Adrenal gland (tissue), 5 donors: ENCODE data around the gene IQSEC3.

Experiments
- POLR2A ChIP-seq, 2 donors: fragments of 450-650 bp; IDR thresholded peaks; one replicate each; pipeline ENCODE4 v1.6.1; 2017; ENCODE audit warnings: antibody characterized with exemption in 2 of 2, mild to moderate bottlenecking in 2 of 2, moderate library complexity in 1 of 2
- TF ChIP-seq, protein P1 (sequence below), 6 experiments: fragments of 450-650 bp in 4 of 6; fragments of 200-600 bp in 2 of 6; sonication (generic) in 1 of 6; IDR thresholded peaks; 1 replicate in 5 of 6; 2 replicates in 1 of 6; pipeline versions ENCODE4 v1.5.1 to v1.8.0; 2016 to 2021; ENCODE audit warnings: antibody characterized with exemption in 6 of 6, mild to moderate bottlenecking in 2 of 6, moderate library complexity in 1 of 6
- donor health status: DM: no; HTN: no; CAD: no.

DNA sequence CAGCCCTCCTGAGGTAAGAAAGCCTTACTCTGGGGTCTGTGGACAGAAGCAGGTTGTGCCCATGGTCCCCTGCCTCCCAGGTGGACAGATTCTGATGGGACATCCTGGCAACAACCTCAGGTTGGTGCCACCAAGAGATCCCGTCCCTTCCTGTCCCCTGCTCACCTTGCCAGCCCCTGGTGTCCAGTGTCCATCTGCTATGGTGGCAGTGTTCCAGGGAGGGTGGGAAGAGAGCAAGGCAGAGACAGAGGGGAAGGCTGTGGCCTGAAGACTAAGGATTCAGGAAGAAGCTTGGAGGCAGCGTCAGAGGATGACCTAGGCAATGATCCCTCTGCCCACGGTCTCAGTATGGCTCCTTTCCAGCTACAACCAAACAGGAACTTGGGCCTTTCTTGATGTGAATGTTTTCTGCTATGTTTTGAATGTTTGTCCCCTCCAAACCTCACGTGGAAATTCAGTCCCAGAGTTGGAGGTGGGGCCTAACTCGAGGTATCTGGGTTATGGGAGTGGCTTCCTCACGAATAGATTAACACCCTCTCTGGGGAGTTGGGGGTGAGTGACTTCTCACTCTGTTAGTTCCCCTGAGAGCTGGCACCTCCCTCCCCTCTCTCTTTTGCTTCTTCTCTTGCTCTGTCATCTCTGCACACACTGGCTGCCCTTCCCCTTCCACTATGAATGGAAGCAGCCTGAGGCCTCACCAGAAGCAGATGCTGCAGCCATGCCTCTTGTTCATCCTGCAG, 26.9 kb downstream of the IQSEC3 start:
- TF ChIP-seq, protein P1, sequence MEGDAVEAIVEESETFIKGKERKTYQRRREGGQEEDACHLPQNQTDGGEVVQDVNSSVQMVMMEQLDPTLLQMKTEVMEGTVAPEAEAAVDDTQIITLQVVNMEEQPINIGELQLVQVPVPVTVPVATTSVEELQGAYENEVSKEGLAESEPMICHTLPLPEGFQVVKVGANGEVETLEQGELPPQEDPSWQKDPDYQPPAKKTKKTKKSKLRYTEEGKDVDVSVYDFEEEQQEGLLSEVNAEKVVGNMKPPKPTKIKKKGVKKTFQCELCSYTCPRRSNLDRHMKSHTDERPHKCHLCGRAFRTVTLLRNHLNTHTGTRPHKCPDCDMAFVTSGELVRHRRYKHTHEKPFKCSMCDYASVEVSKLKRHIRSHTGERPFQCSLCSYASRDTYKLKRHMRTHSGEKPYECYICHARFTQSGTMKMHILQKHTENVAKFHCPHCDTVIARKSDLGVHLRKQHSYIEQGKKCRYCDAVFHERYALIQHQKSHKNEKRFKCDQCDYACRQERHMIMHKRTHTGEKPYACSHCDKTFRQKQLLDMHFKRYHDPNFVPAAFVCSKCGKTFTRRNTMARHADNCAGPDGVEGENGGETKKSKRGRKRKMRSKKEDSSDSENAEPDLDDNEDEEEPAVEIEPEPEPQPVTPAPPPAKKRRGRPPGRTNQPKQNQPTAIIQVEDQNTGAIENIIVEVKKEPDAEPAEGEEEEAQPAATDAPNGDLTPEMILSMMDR (IDR thresholded peaks at IDR 0.05) = no peak
- no peak for TF ChIP-seq POLR2A (IDR thresholded peaks at IDR 0.05)
